ENCODE results near the gene KRT13. TPM values are rescaled to one million over a fixed set of nuclear protein-coding genes. Genes with fewer than 3 reads are reported as not detected.

Gene KRT13
- total and polyA plus RNA-seq, 9 of the 15 experiments (the other 6 are each of a cell fraction or from before 2014, with no cell fraction given) = 0.11 to 1.1 (median 0.24) TPM; not detected in 3

DNA sequence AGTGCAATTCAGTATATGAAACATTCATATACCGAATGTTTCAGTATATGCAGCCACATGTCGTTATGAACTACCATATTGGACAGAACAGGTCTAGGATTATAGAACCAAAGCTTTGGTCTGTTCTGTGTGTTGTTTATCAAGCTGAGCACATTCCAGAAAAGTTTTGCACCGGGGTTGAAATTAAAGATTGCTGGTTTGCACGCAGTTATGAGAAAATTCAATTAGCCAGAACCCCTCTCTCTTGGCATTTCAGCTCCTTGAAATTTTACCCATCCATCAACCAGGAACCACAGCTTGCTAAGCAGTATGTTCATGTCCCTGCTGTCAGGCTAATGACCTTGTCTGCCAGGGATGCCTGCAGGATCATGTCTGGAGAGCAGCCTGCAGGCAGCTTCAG is 47.7 kb downstream of the KRT13 start:
- in situ Hi-C loops (cut with MboI) = no loop called here
- no peaks in the 10 kb centered on the region for H3K9me3 ChIP-seq (replicated peaks; ENCODE audit: control insufficient read depth, insufficient read depth, low read depth, low read length)
- ATAC-seq (no peak), DNase-seq (ENCODE audit: extremely low read depth in 1 of 4, low spot score in 3 of 4) (no peak), FAIRE-seq (no peak)
- no peaks in the 10 kb centered on the region for H3K36me3 ChIP-seq (ENCODE audit: control insufficient read depth, insufficient read depth, low read length)
- no peak overlapping the region for H3K4me3 ChIP-seq
- H2AFZ ChIP-seq (ENCODE audit: low read depth, low read length) = no peak overlapping the region
- ChIA-PET POLR2A (interaction anchor here (0.6 to 1.3 kb wide), 3 partner anchors 128 to 220 kb away, joined by 3 to 4 read pairs (median 4); no protein-coding TSS in a partner anchor), CTCF (ENCODE audit: low intra/inter-chr PET ratio) (no interaction called here)
- peaks cover 0 to 20% of the 10 kb centered on the region in 2 experiments; a peak in 3 of 5 replicates for H3K27me3 ChIP-seq (ENCODE audit: control insufficient read depth in 2 of 2, insufficient read depth in 2 of 2, low read length in 2 of 2)
- H3K4me2 ChIP-seq (ENCODE audit: insufficient read depth, low read length) = no peak overlapping the region
- intact Hi-C loops (cut with micrococcal nuclease) = no loop called here
- no peaks in the 10 kb centered on the region for H3K79me2 ChIP-seq (ENCODE audit: control insufficient read depth, insufficient read depth, low read length)
- BruUV-seq (replicated peaks) = no TSS peak
- no peak overlapping the region for H3K9ac ChIP-seq (ENCODE audit: insufficient read depth in 1 of 2, low read depth in 2 of 2, low read length in 2 of 2)
- H3K9me1 ChIP-seq (ENCODE audit: control insufficient read depth, insufficient read depth, low read length) = no peaks in the 10 kb centered on the region
- no peaks in the 10 kb centered on the region for H4K20me1 ChIP-seq (replicated peaks; ENCODE audit: control insufficient read depth, insufficient read depth, low read length)
- peaks cover 0 to under 1% of the 10 kb centered on the region in 2 experiments; a peak in 1 of 5 replicates for H3K4me1 ChIP-seq (replicated peaks in 1 of 2; ENCODE audit: control insufficient read depth in 2 of 2, insufficient read depth in 2 of 2, low read length in 2 of 2)
- no peak overlapping the region for H3K27ac ChIP-seq (ENCODE audit: extremely low read depth, low read depth, low read length)
- WGBS (ENCODE audit: insufficient coverage, low coverage, missing lambda C conversion rate) = 0% methylated on average over 4 of the region's 4 CpGs
- TF ChIP-seq GATAD2B (IDR thresholded peaks at IDR 0.05; ENCODE audit: borderline replicate concordance) = no peak
- no peak for TF ChIP-seq SMAD2 (IDR thresholded peaks at IDR 0.05; ENCODE audit: low read depth, low read length)
- TF ChIP-seq TCF7L2 (IDR thresholded peaks at IDR 0.05; ENCODE audit: low read depth, low read length) = no peak
- no peak for TF ChIP-seq NR2F6 (CRISPR knock-in tag; IDR thresholded peaks at IDR 0.05)
- no peak for TF ChIP-seq ZNF445 (CRISPR knock-in tag; IDR thresholded peaks at IDR 0.05; ENCODE audit: low read depth)
- TF ChIP-seq ZNF12 (CRISPR knock-in tag; IDR thresholded peaks at IDR 0.05) = no peak
- TF ChIP-seq ARNT (IDR thresholded peaks at IDR 0.05) = no peak
- TF ChIP-seq SUPT5H (IDR thresholded peaks at IDR 0.05) = no peak
- no peak for TF ChIP-seq ZNF3 (CRISPR knock-in tag; IDR thresholded peaks at IDR 0.05)
- TF ChIP-seq IRF2 (CRISPR knock-in tag; IDR thresholded peaks at IDR 0.05) = no peak
- TF ChIP-seq BRD9 (IDR thresholded peaks at IDR 0.05; ENCODE audit: low read depth, partially characterized antibody) = no peak
- TF ChIP-seq, protein P1, sequence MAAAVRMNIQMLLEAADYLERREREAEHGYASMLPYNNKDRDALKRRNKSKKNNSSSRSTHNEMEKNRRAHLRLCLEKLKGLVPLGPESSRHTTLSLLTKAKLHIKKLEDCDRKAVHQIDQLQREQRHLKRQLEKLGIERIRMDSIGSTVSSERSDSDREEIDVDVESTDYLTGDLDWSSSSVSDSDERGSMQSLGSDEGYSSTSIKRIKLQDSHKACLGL (CRISPR knock-in tag; IDR thresholded peaks at IDR 0.05; ENCODE audit: borderline replicate concordance, poor library complexity, severe bottlenecking) = no peak
- TF ChIP-seq PURB (CRISPR knock-in tag; IDR thresholded peaks at IDR 0.05; ENCODE audit: low read depth) = no peak
- TF ChIP-seq JUNB (CRISPR knock-in tag; conservative IDR thresholded peaks at IDR 0.05) = no peak
- TF ChIP-seq, protein P2, sequence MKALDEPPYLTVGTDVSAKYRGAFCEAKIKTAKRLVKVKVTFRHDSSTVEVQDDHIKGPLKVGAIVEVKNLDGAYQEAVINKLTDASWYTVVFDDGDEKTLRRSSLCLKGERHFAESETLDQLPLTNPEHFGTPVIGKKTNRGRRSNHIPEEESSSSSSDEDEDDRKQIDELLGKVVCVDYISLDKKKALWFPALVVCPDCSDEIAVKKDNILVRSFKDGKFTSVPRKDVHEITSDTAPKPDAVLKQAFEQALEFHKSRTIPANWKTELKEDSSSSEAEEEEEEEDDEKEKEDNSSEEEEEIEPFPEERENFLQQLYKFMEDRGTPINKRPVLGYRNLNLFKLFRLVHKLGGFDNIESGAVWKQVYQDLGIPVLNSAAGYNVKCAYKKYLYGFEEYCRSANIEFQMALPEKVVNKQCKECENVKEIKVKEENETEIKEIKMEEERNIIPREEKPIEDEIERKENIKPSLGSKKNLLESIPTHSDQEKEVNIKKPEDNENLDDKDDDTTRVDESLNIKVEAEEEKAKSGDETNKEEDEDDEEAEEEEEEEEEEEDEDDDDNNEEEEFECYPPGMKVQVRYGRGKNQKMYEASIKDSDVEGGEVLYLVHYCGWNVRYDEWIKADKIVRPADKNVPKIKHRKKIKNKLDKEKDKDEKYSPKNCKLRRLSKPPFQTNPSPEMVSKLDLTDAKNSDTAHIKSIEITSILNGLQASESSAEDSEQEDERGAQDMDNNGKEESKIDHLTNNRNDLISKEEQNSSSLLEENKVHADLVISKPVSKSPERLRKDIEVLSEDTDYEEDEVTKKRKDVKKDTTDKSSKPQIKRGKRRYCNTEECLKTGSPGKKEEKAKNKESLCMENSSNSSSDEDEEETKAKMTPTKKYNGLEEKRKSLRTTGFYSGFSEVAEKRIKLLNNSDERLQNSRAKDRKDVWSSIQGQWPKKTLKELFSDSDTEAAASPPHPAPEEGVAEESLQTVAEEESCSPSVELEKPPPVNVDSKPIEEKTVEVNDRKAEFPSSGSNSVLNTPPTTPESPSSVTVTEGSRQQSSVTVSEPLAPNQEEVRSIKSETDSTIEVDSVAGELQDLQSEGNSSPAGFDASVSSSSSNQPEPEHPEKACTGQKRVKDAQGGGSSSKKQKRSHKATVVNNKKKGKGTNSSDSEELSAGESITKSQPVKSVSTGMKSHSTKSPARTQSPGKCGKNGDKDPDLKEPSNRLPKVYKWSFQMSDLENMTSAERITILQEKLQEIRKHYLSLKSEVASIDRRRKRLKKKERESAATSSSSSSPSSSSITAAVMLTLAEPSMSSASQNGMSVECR (CRISPR knock-in tag; IDR thresholded peaks at IDR 0.05) = no peak
- TF ChIP-seq HDAC3 (IDR thresholded peaks at IDR 0.05; ENCODE audit: borderline replicate concordance, partially characterized antibody) = no peak
